K562 (cell line): ENCODE results near the gene HMCN2. TPM values are rescaled to one million over a fixed set of nuclear protein-coding genes. Genes with fewer than 3 reads are reported as not detected.

ENCODE experiments used
- CBX2 ChIP-seq: fragments of 200-600 bp; sonication (generic); IDR thresholded peaks from one replicate; pipeline ENCODE4 v1.6.1; 2012; ENCODE audit warnings: mild to moderate bottlenecking, low read length, inconsistent platforms; ENCODE audit not compliant: insufficient read depth, poor library complexity, severe bottlenecking
- CEBPZ ChIP-seq: fragments of 150-350 bp; IDR thresholded peaks from 2 replicates; pipeline ENCODE4 v1.6.1; 2014; ENCODE audit warnings: low read depth, mild to moderate bottlenecking, low read length, borderline replicate concordance
- CLOCK ChIP-seq: fragments of 250-450 bp; sonication (Bioruptor Pico); IDR thresholded peaks from 2 replicates; pipeline ENCODE4 v1.4.0; 2020; ENCODE audit warnings: mild to moderate bottlenecking, moderate library complexity, borderline replicate concordance
- HIVEP1 ChIP-seq: fragments of 250-450 bp; sonication (Bioruptor Pico); IDR thresholded peaks from 2 replicates; pipeline ENCODE4 v1.4.0; 2020; ENCODE audit warnings: mild to moderate bottlenecking
- MED1 ChIP-seq: sonication (generic); formaldehyde crosslinking; IDR thresholded peaks from 2 replicates; pipeline ENCODE4 v1.8.1; 2023; ENCODE audit warnings: missing genetic modification reagents, borderline replicate concordance
- MIER1 ChIP-seq: fragments of 450-650 bp; IDR thresholded peaks from 2 replicates; pipeline ENCODE4 v1.6.1; 2016; ENCODE audit warnings: antibody characterized with exemption, mild to moderate bottlenecking, low read depth
- MLLT1 ChIP-seq, 2 experiments: fragments of 450-650 bp; IDR thresholded peaks; 2 replicates each; pipeline ENCODE4 v1.6.1; 2016
- MXD1 ChIP-seq: fragments of 250-450 bp; sonication (Bioruptor Pico); IDR thresholded peaks from 2 replicates; pipeline ENCODE4 v1.8.0; 2021; ENCODE audit warnings: borderline replicate concordance, mild to moderate bottlenecking, moderate library complexity; ENCODE audit not compliant: poor library complexity, severe bottlenecking
- NFIX ChIP-seq: fragments of 250-450 bp; sonication (Bioruptor Pico); IDR thresholded peaks from 2 replicates; pipeline ENCODE4 v1.4.0; 2020; ENCODE audit warnings: low read depth, mild to moderate bottlenecking, moderate library complexity
- NR2C1 ChIP-seq, 2 experiments: fragments of 450-650 bp; IDR thresholded peaks; 2 replicates each; pipeline ENCODE4 v1.6.1; 2017; ENCODE audit warnings: mild to moderate bottlenecking in 2 of 2, antibody characterized with exemption in 1 of 2, inconsistent platforms in 1 of 2, missing compliant biosample characterization in 1 of 2, missing genetic modification characterization in 1 of 2
- NRF1 ChIP-seq, 2 experiments: fragments of 450-650 bp; IDR thresholded peaks in 1 of 2; conservative IDR thresholded peaks in 1 of 2; 2 replicates each; pipeline ENCODE4 v1.6.1; 2014; ENCODE audit warnings: mild to moderate bottlenecking in 2 of 2
- PHB ChIP-seq: fragments of 250-450 bp; sonication (Bioruptor Pico); IDR thresholded peaks from 2 replicates; pipeline ENCODE4 v1.5.0; 2021
- RBM22 ChIP-seq: fragments of 200-400 bp; formaldehyde crosslinking; IDR thresholded peaks from 2 replicates; pipeline ENCODE4 v1.6.1; 2018; ENCODE audit warnings: low read length, low read depth; ENCODE audit not compliant: poor library complexity, severe bottlenecking
- RBM25 ChIP-seq: fragments of 200-400 bp; formaldehyde crosslinking; IDR thresholded peaks from 2 replicates; pipeline ENCODE4 v1.6.1; 2018; ENCODE audit warnings: low read length, low read depth, moderate library complexity; ENCODE audit not compliant: severe bottlenecking
- SRSF9 ChIP-seq: fragments of 200-400 bp; formaldehyde crosslinking; IDR thresholded peaks from 2 replicates; pipeline ENCODE4 v1.6.1; 2017; ENCODE audit warnings: low read depth, low read length, borderline replicate concordance
- TEAD4 ChIP-seq, 2 experiments: sonication (generic) in 1 of 2; formaldehyde crosslinking in 1 of 2; IDR thresholded peaks; 2 replicates each; pipeline versions ENCODE4 v1.6.1 to v1.8.0; 2012 to 2022; ENCODE audit warnings: borderline replicate concordance in 1 of 2, inconsistent platforms in 1 of 2, low read length in 1 of 2, mild to moderate bottlenecking in 1 of 2, missing genetic modification reagents in 1 of 2
- ZNF140 ChIP-seq: fragments of 250-450 bp; sonication (Bioruptor Pico); IDR thresholded peaks from 2 replicates; pipeline ENCODE4 v1.8.0; 2021; ENCODE audit warnings: moderate library complexity, mild to moderate bottlenecking, inconsistent platforms
- ZNF143 ChIP-seq: sonication (generic); formaldehyde crosslinking; IDR thresholded peaks from 2 replicates; pipeline ENCODE4 v1.9.0; 2022; ENCODE audit warnings: mild to moderate bottlenecking, missing genetic modification reagents
- ZNF23 ChIP-seq: fragments of 250-450 bp; sonication (Bioruptor Pico); IDR thresholded peaks from 2 replicates; pipeline ENCODE4 v1.4.0; 2020; ENCODE audit warnings: mild to moderate bottlenecking
- polyA plus RNA-seq, 8 experiments: library from polyadenylated mRNA; depleted of rRNA in 4 of 8; stranded (reverse) in 5 of 8; unstranded in 3 of 8; fragments of >200 nt; fragmentation: Nextera tagmentation in 2 of 8; fragmentation: Illumina TruSeq in 1 of 8; extraction: Ambion mirVana in 2 of 8; extraction: Trizol in 1 of 8; gene quantifications; 2 replicates each; pipeline versions ENCODE4 v1.2.1 to v1.2.3, GENCODE V29; 2011 to 2014; ENCODE audit warnings: inconsistent platforms in 1 of 8, missing spikeins in 1 of 8
- total RNA-seq, 7 experiments: library from RNA; depleted of rRNA in 6 of 7; stranded (reverse); fragments of >200 nt in 6 of 7; fragmentation: Illumina TruSeq in 2 of 7; extraction: Trizol in 2 of 7; gene quantifications; 2 replicates each; pipeline versions ENCODE4 v1.2.1 to v1.2.3, GENCODE V29; 2011 to 2021; ENCODE audit warnings: low replicate concordance in 1 of 7

Gene HMCN2
- total and polyA plus RNA-seq, 9 of the 15 experiments (the other 6 are each of a cell fraction or from before 2014, with no cell fraction given): 0.01 TPM; not detected in 8

GRCh38 chr9:130240410-130241197 is 25.0 kb upstream of the HMCN2 start (continued):
- TF ChIP-seq ZNF23: no peak
- TF ChIP-seq MLLT1 (IDR thresholded peaks at IDR 0.05): no peak
- no peak for TF ChIP-seq ZNF140 (CRISPR knock-in tag)
- no peak for TF ChIP-seq TEAD4 (IDR thresholded peaks at IDR 0.05; ENCODE audit: low read length)
- no peak for TF ChIP-seq TEAD4 (CRISPR knock-in tag; IDR thresholded peaks at IDR 0.05; ENCODE audit: borderline replicate concordance)
- no peak for TF ChIP-seq HIVEP1 (CRISPR knock-in tag)
- TF ChIP-seq CBX2: no peak
- TF ChIP-seq NRF1 (conservative IDR thresholded peaks at IDR 0.05 in 1 of 2, IDR thresholded peaks at IDR 0.05 in 1 of 2): no peak
- TF ChIP-seq RBM22: no peak
- no peak for TF ChIP-seq NR2C1 (IDR thresholded peaks at IDR 0.05)
- TF ChIP-seq NR2C1 (tag; IDR thresholded peaks at IDR 0.05): no peak
- peak; percentile 93 for TF ChIP-seq ZNF143
- no peak for TF ChIP-seq RBM25
- no peak for TF ChIP-seq CLOCK (CRISPR knock-in tag)
- TF ChIP-seq NFIX (CRISPR knock-in tag): no peak
- no peak for TF ChIP-seq CEBPZ
- no peak for TF ChIP-seq MIER1
- TF ChIP-seq PHB (CRISPR knock-in tag): no peak
- no peak for TF ChIP-seq SRSF9
- TF ChIP-seq MXD1 (CRISPR knock-in tag): no peak
- TF ChIP-seq MED1 (CRISPR knock-in tag): no peak
